ENCODE measurements around the gene DHFR. TPM values are rescaled to one million over a fixed set of nuclear protein-coding genes. Genes with fewer than 3 reads are reported as not detected.

DHFR gene
- 9.0 TPM for total RNA-seq
- long read RNA-seq, transcript DHFR-201 (6 exons, 3,917 nt) = major isoform, 17 of 19 reads
- long read RNA-seq, partial matches to known transcripts = 1 of 19 reads
- long read RNA-seq, other reads (novel, unspliced or antisense) = 0 of 19 reads

- H3K36me3 ChIP-seq = peaks cover 29% of the 10 kb centered on the region
- intact Hi-C loops (cut with DNase I) = no loop called here
- no peaks in the 10 kb centered on the region for H3K9me3 ChIP-seq
- no peaks in the 10 kb centered on the region for H3K27me3 ChIP-seq
- ATAC-seq (peak; percentile 94), DNase-seq (peak; percentile 93)
- H3K4me1 ChIP-seq = peaks cover 19% of the 10 kb centered on the region
- H3K27ac ChIP-seq = peak within 1 kb of the TSS; percentile 93
- H3K4me3 ChIP-seq = peak within 1 kb of the TSS; percentile 83
- no peak for TF ChIP-seq CTCF (IDR thresholded peaks at IDR 0.05)
Measured at GRCh38 chr5:80654391-80655230, at the start of gene DHFR, which contains the start of gene MSH3. DHFR (minus strand) TSS chr5:80654983; CDS start chr5:80654489, 494 bp downstream. MSH3 (plus strand) TSS chr5:80654652; CDS start chr5:80654728, 76 bp downstream.

GRCh38 chr5:80704221-80704620, 49.4 kb upstream of the DHFR start:
- Histone ChIP-seq H3K4me3 (no peak overlapping the region), H3K36me3 (peaks cover 11% of the 10 kb centered on the region), H3K9me3 (no peaks in the 10 kb centered on the region), H3K27ac (no peak overlapping the region), H3K27me3 (no peaks in the 10 kb centered on the region), H3K4me1 (no peaks in the 10 kb centered on the region)
- no peak for TF ChIP-seq CTCF (IDR thresholded peaks at IDR 0.05)
- intact Hi-C loops (cut with DNase I) = no loop called here
- DNase-seq (no peak), ATAC-seq (no peak)

- no peak for ATAC-seq
- DNase-seq = no peak
- peaks cover 9% of the 10 kb centered on the region for H3K36me3 ChIP-seq
- H3K4me1 ChIP-seq = no peaks in the 10 kb centered on the region
- intact Hi-C loops (cut with DNase I) = no loop called here
- H3K27me3 ChIP-seq = no peaks in the 10 kb centered on the region
- no peaks in the 10 kb centered on the region for H3K9me3 ChIP-seq
- H3K4me3 ChIP-seq = no peak overlapping the region
- no peak overlapping the region for H3K27ac ChIP-seq
- TF ChIP-seq CTCF (IDR thresholded peaks at IDR 0.05) = no peak
Measured at GRCh38 chr5:80703747-80704146, 49.0 kb upstream of the DHFR start.

GRCh38 chr5:80703291-80703690, 48.5 kb upstream of the DHFR start:
- no peaks in the 10 kb centered on the region for H3K27me3 ChIP-seq

GRCh38 chr5:80701597-80701996, 46.8 kb upstream of the DHFR start:
- DNase-seq = no peak
- ATAC-seq = no peak
- H3K36me3 ChIP-seq = peaks cover 4% of the 10 kb centered on the region
- H3K4me1 ChIP-seq = no peaks in the 10 kb centered on the region
- no peak overlapping the region for H3K4me3 ChIP-seq
- no peak overlapping the region for H3K27ac ChIP-seq
- no peak for TF ChIP-seq CTCF (IDR thresholded peaks at IDR 0.05)
- H3K27me3 ChIP-seq = no peaks in the 10 kb centered on the region
- intact Hi-C loops (cut with DNase I) = no loop called here
- H3K9me3 ChIP-seq = no peaks in the 10 kb centered on the region

More at GRCh38 chr5:80703291-80703690, 48.5 kb upstream of the DHFR start:
- no peak for TF ChIP-seq CTCF (IDR thresholded peaks at IDR 0.05)
- H3K4me1 ChIP-seq = no peaks in the 10 kb centered on the region
- H3K36me3 ChIP-seq = peaks cover 5% of the 10 kb centered on the region
- no peaks in the 10 kb centered on the region for H3K9me3 ChIP-seq
- no peak overlapping the region for H3K4me3 ChIP-seq
- ATAC-seq = no peak
- no peak overlapping the region for H3K27ac ChIP-seq
- DNase-seq = no peak
- intact Hi-C loops (cut with DNase I) = no loop called here
